AG04450 (cell line): ENCODE data around the gene CEP95. TPM values are rescaled to one million over a fixed set of nuclear protein-coding genes. Genes with fewer than 3 reads are reported as not detected.
"Not testable (repeated sequence)": the region's sequence is repeated elsewhere in the genome, so short reads cannot be mapped to it uniquely, and the experiment has no call there.

Experiments
- CTCF ChIA-PET: fragments of 300-600, 350-600 bp; formaldehyde crosslinking; extraction: SDS; loops from one replicate; lab custom pipeline; 2022; ENCODE audit warnings: antibody characterized with exemption, inconsistent platforms; lab: Charles Lee
- POLR2A ChIA-PET: fragments of 350-600 bp; formaldehyde crosslinking; extraction: SDS; loops from one replicate; lab custom pipeline; 2021; ENCODE audit warnings: antibody characterized with exemption, inconsistent platforms; lab: Yijun Ruan, JAX
- DNase-seq: peaks from one replicate; pipeline ENCODE4 v3.0.0-alpha.2; 2011; ENCODE audit warnings: low read depth, low spot score
- H3K27ac ChIP-seq: one replicate; pipeline ENCODE4 v1.5.1; 2012; ENCODE audit warnings: low read depth, low read length, control low read depth
- H3K27me3 ChIP-seq: one replicate; pipeline ENCODE4 v1.6.0; 2012; ENCODE audit warnings: low read length; ENCODE audit not compliant: control insufficient read depth, insufficient read depth
- H3K4me3 ChIP-seq: 2 replicates; pipeline ENCODE4 v1.5.1; 2011; ENCODE audit warnings: mild to moderate bottlenecking, low read depth, low read length, control low read depth
- H3K9me3 ChIP-seq: 2 replicates; pipeline ENCODE4 v1.5.1; 2012; ENCODE audit warnings: low read length; ENCODE audit not compliant: control insufficient read depth, insufficient read depth
- CTCF ChIP-seq: IDR thresholded peaks from 2 replicates; pipeline ENCODE4 v1.5.1; 2011; ENCODE audit warnings: low read depth, low read length, control low read depth, inconsistent platforms
- polyA plus RNA-seq: library from polyadenylated mRNA; depleted of rRNA; stranded (reverse); fragments of >200 nt; gene quantifications from 2 replicates; pipeline ENCODE4 v1.2.3, GENCODE V29; 2011

The CEP95 gene
- polyA plus RNA-seq, 1 experiment: 29.8 TPM

DNA sequence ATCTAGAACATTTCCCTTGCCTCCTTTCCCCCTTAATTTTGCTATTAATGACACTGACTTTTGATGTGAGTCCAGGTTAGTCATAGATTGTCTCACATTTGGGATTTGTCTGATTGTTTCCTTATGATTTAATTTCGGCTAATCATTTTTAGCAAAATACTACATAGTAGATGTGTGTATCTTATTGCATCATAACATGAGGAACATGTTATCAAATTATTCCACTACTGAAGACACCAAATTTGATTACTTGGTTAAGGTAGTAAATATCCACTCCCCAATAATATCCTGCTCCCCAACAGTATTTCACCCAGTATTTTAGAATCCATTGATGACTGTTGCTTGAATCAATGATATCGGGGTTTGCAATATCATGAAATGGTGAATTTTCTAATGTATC lies 12.7 kb upstream of the CEP95 start:
- no peak overlapping the region for H3K27ac ChIP-seq

GRCh38 chr17:64495300-64495699 lies 11.5 kb upstream of the CEP95 start:
- CTCF ChIA-PET: interaction anchor here (0.6 to 11.8 kb wide), 2 partner anchors 76 to 99 kb away, joined by 5 to 236 read pairs; no protein-coding TSS in a partner anchor
- not testable (repeated sequence) for H3K4me3 ChIP-seq, H3K9me3 ChIP-seq

More for the DNA sequence above, 12.7 kb upstream of the CEP95 start:
- CTCF ChIA-PET: interaction anchor here (0.6 to 11.8 kb wide), 3 partner anchors 65 to 188 kb away, joined by 3 to 236 read pairs (median 3); no protein-coding TSS in a partner anchor
- Histone ChIP-seq H3K4me3 (no peak overlapping the region), H3K9me3 (no peaks in the 10 kb centered on the region), H3K27me3 (no peaks in the 10 kb centered on the region)
- POLR2A ChIA-PET: no interaction called here
- no peak for DNase-seq
- no peak for TF ChIP-seq CTCF

DNA sequence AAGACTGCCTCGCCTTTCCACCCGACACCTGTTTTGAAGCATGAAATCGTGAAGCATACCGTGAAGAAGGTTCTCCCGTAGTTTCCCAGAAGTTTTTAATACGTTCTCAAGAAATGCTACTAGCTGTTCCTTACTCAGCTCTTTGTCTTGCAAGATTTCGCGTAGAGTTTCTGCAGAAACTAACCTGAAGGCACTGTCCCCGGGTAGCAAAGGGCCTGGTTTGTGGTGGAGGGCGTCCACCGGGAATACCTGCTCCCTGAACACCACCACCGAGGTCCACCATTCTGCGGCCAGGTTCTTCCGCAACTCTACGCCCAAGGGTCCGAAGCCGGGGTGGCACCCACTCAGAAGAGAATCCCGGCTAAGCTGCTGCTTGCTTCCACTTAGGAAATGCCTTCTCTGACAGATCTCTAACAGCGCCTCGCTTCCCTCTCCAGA lies 10.4 kb upstream of the CEP95 start:
- POLR2A ChIA-PET: interaction anchor here (0.5 to 2.3 kb wide), 6 partner anchors 9 to 155 kb away, joined by 3 to 77 read pairs (median 3); partner anchors contain the start of genes CEP95 and DDX5
- CTCF ChIA-PET: interaction anchor here (0.6 to 11.8 kb wide), 3 partner anchors 77 to 240 kb away, joined by 3 to 236 read pairs (median 7); no protein-coding TSS in a partner anchor

More at GRCh38 chr17:64495300-64495699, 11.5 kb upstream of the CEP95 start:
- DNase-seq, H3K27ac ChIP-seq, H3K27me3 ChIP-seq: not testable (repeated sequence)
- POLR2A ChIA-PET: interaction anchor here (1.0 to 1.1 kb wide), 2 partner anchors 9 to 10 kb away, joined by 3 read pairs; no protein-coding TSS in a partner anchor

GRCh38 chr17:64496786-64497564 lies 9.8 kb upstream of the CEP95 start, which contains the start of gene POLG2:
Gene POLG2, minus strand, starts transcription at chr17:64497054. Its CDS starts 86 bp downstream, at chr17:64496968.
- CTCF ChIA-PET: interaction anchor here (0.6 to 11.8 kb wide), 3 partner anchors 78 to 240 kb away, joined by 3 to 236 read pairs (median 7); no protein-coding TSS in a partner anchor

More for the DNA sequence above, 10.4 kb upstream of the CEP95 start:
- TF ChIP-seq CTCF: no peak
- H3K9me3 ChIP-seq: no peaks in the 10 kb centered on the region
- H3K27me3 ChIP-seq: no peaks in the 10 kb centered on the region
- DNase-seq: no peak
- H3K27ac ChIP-seq: peak overlapping the region; percentile 41
- H3K4me3 ChIP-seq: peak overlapping the region; percentile 86

More at GRCh38 chr17:64496786-64497564, 9.8 kb upstream of the CEP95 start, which contains the start of gene POLG2:
- Histone ChIP-seq H3K27me3 (no peaks in the 10 kb centered on the region), H3K27ac (peak within 1 kb of the TSS; percentile 81), H3K4me3 (peak within 1 kb of the TSS; percentile 86), H3K9me3 (no peaks in the 10 kb centered on the region)
- TF ChIP-seq CTCF: peak; percentile 65
- DNase-seq: peak; percentile 86
- POLR2A ChIA-PET: interaction anchor here (0.5 to 2.3 kb wide), 7 partner anchors 9 to 154 kb away, joined by 3 to 77 read pairs (median 3); partner anchors contain the start of genes CEP95 and DDX5
